KOPT-K1 (cell line): ENCODE results near the gene ARHGAP20.

Experiments used
- H3K27ac ChIP-seq: fragments of 200-600 bp; sonication (generic); 2 replicates; pipeline ENCODE4 v1.5.1; 2016; ENCODE audit warnings: antibody characterized with exemption, mild to moderate bottlenecking, low read depth, low read length; ENCODE audit not compliant: poor library complexity, severe bottlenecking
- H3K36me3 ChIP-seq: fragments of 200-600 bp; sonication (generic); 2 replicates; pipeline ENCODE4 v1.5.1; 2017; ENCODE audit warnings: antibody characterized with exemption, mild to moderate bottlenecking, low read length, moderate library complexity; ENCODE audit not compliant: insufficient read depth
- H3K9me3 ChIP-seq: fragments of 200-600 bp; sonication (generic); 2 replicates; pipeline ENCODE4 v1.5.1; 2017; ENCODE audit warnings: antibody characterized with exemption, low read length, mild to moderate bottlenecking; ENCODE audit not compliant: insufficient read depth, poor library complexity, severe bottlenecking

The ARHGAP20 gene

GRCh38 chr11:110606415-110606814, 105.8 kb downstream of the ARHGAP20 start:
- Histone ChIP-seq H3K27ac (no peak overlapping the region), H3K36me3 (no peaks in the 10 kb centered on the region), H3K9me3 (no peaks in the 10 kb centered on the region)

- H3K36me3 ChIP-seq: no peaks in the 10 kb centered on the region
Measured at GRCh38 chr11:110601936-110602335, 110.3 kb downstream of the ARHGAP20 start.

GRCh38 chr11:110600322-110600721, 111.9 kb downstream of the ARHGAP20 start:
- peaks cover 16% of the 10 kb centered on the region for H3K9me3 ChIP-seq
- H3K27ac ChIP-seq: no peak overlapping the region
- H3K36me3 ChIP-seq: no peaks in the 10 kb centered on the region

More at GRCh38 chr11:110601936-110602335, 110.3 kb downstream of the ARHGAP20 start:
- Histone ChIP-seq H3K27ac (no peak overlapping the region), H3K9me3 (peaks cover 16% of the 10 kb centered on the region)

GRCh38 chr11:110599207-110599606, 113.0 kb downstream of the ARHGAP20 start:
- H3K27ac ChIP-seq: no peak overlapping the region

GRCh38 chr11:110598725-110599124, 113.5 kb downstream of the ARHGAP20 start:
- Histone ChIP-seq H3K9me3 (peaks cover 16% of the 10 kb centered on the region), H3K27ac (no peak overlapping the region), H3K36me3 (no peaks in the 10 kb centered on the region)

More at GRCh38 chr11:110599207-110599606, 113.0 kb downstream of the ARHGAP20 start:
- no peaks in the 10 kb centered on the region for H3K36me3 ChIP-seq
- H3K9me3 ChIP-seq: peaks cover 16% of the 10 kb centered on the region

- Histone ChIP-seq H3K9me3 (no peaks in the 10 kb centered on the region), H3K36me3 (no peaks in the 10 kb centered on the region), H3K27ac (no peak overlapping the region)
Measured at GRCh38 chr11:110587972-110588371, 124.3 kb downstream of the ARHGAP20 start.

GRCh38 chr11:110587129-110587528, 125.1 kb downstream of the ARHGAP20 start:
- Histone ChIP-seq H3K9me3 (no peaks in the 10 kb centered on the region), H3K36me3 (no peaks in the 10 kb centered on the region), H3K27ac (no peak overlapping the region)

- H3K9me3 ChIP-seq: no peaks in the 10 kb centered on the region
- H3K36me3 ChIP-seq: no peaks in the 10 kb centered on the region
- H3K27ac ChIP-seq: no peak overlapping the region
Measured at GRCh38 chr11:110584150-110584549, 128.1 kb downstream of the ARHGAP20 start.

- Histone ChIP-seq H3K27ac (no peak overlapping the region), H3K36me3 (no peaks in the 10 kb centered on the region)
Measured at GRCh38 chr11:110582728-110583432, 129.4 kb downstream of the ARHGAP20 start.

GRCh38 chr11:110580571-110580970, 131.7 kb downstream of the ARHGAP20 start:
- no peak overlapping the region for H3K27ac ChIP-seq
- no peaks in the 10 kb centered on the region for H3K9me3 ChIP-seq
- no peaks in the 10 kb centered on the region for H3K36me3 ChIP-seq

More at GRCh38 chr11:110582728-110583432, 129.4 kb downstream of the ARHGAP20 start:
- H3K9me3 ChIP-seq: no peaks in the 10 kb centered on the region

GRCh38 chr11:110573411-110573810, 138.8 kb downstream of the ARHGAP20 start:
- Histone ChIP-seq H3K27ac (no peak overlapping the region), H3K36me3 (no peaks in the 10 kb centered on the region), H3K9me3 (no peaks in the 10 kb centered on the region)

GRCh38 chr11:110571081-110571720, 141.0 kb downstream of the ARHGAP20 start:
- Histone ChIP-seq H3K27ac (no peak overlapping the region), H3K9me3 (no peaks in the 10 kb centered on the region), H3K36me3 (no peaks in the 10 kb centered on the region)

- Histone ChIP-seq H3K27ac (peak overlapping the region; percentile 53), H3K36me3 (no peaks in the 10 kb centered on the region), H3K9me3 (no peaks in the 10 kb centered on the region)
Measured at GRCh38 chr11:110566577-110566976, 145.7 kb downstream of the ARHGAP20 start.

GRCh38 chr11:110565357-110566336, 146.6 kb downstream of the ARHGAP20 start:
- Histone ChIP-seq H3K36me3 (no peaks in the 10 kb centered on the region), H3K27ac (peak overlapping the region; percentile 53), H3K9me3 (no peaks in the 10 kb centered on the region)
